GM12875 (cell line): ENCODE results near the gene GNB1.

ENCODE experiments used
- H3K4me3 ChIP-seq: one replicate; pipeline ENCODE4 v1.5.1; 2011; ENCODE audit warnings: low read depth, low read length, control low read depth
- TF ChIP-seq, protein P1 (sequence below): IDR thresholded peaks from 2 replicates; pipeline ENCODE4 v1.5.1; 2011; ENCODE audit warnings: low read depth, mild to moderate bottlenecking, control low read depth, inconsistent platforms, low read length, moderate library complexity, borderline replicate concordance; ENCODE audit not compliant: insufficient read depth

The GNB1 gene

DNA sequence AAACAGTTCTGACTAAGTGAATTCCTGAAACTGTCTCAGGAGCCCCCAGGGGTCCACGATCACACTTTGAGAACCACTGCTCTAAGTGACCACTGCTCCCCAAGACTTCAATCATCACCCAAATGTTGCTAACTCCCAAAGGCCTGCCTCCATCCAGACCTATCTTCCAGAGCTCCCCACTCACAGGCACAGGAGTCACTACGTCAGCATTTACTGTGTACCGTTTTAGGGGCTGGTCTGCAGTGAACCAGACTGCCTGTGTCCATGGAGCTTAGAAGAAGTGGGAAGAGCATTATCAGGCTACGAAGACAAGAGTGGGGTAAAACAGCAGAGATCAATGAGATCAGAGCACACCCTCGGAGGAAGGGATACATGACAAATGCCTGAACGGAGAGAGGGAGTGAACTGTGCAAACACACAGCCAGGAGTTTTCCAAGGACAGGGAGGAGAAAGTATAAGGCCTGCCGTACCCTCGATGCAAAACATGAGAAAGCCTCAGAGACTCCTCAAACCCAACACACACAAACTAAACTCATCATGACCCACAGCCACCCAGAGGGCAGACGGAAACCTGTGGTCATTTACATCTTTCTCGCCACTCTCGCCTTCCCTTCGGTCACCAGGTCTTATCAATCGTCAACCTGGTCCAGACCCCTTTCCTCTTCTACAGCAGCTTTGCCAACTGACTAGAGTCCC is 10.1 kb downstream of the GNB1 start:
- TF ChIP-seq, protein P1, sequence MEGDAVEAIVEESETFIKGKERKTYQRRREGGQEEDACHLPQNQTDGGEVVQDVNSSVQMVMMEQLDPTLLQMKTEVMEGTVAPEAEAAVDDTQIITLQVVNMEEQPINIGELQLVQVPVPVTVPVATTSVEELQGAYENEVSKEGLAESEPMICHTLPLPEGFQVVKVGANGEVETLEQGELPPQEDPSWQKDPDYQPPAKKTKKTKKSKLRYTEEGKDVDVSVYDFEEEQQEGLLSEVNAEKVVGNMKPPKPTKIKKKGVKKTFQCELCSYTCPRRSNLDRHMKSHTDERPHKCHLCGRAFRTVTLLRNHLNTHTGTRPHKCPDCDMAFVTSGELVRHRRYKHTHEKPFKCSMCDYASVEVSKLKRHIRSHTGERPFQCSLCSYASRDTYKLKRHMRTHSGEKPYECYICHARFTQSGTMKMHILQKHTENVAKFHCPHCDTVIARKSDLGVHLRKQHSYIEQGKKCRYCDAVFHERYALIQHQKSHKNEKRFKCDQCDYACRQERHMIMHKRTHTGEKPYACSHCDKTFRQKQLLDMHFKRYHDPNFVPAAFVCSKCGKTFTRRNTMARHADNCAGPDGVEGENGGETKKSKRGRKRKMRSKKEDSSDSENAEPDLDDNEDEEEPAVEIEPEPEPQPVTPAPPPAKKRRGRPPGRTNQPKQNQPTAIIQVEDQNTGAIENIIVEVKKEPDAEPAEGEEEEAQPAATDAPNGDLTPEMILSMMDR, result no peak

DNA sequence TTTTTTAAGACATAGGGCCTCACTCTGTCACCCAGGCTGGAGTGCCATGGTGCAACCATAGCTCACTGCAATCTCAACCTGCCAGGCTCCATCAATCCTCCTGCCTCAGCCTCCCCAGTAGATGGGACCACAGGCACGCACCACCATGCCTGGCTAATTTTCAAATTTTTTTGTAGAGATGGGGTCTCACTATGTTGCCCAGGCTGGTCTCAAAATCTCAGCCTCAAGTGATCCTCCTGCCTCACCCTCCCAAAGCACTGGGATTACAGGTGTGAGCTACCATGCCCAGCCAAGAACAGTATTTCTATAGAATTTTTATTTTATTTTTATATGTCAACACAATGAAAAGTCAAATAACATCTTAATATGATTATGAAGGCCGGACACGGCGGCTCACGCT is 10.9 kb downstream of the GNB1 start:
- TF ChIP-seq, protein P1, result no peak
- H3K4me3 ChIP-seq, result no peak overlapping the region

More for the DNA sequence above, 10.1 kb downstream of the GNB1 start:
- no peak overlapping the region for H3K4me3 ChIP-seq

DNA sequence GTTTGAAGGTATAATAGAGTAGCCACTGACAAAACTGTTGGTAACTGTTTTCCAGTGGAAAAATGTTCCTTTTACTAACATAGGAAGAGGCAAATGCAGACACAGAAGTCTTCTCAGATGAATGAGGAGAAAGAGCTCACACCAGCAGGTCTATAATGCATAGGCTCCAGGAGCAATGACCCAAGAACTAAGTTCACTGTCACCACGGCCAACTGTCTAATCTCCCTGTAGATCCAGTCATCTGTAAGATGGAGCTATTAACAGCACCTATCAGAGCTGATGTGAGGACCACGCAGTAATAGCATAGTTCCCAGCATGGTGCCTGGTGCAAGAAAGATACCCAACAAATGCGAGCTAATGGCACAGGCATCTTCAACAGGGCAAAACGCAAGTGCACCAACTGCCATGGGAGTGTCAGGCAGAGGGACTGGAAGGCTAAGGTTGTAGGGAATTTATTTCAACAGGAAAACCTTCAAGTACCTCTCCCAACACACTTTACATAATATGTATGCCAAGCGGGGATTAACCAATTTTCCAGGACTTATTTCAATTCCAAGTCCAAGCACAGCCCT is 12.9 kb downstream of the GNB1 start:
- TF ChIP-seq, protein P1, result no peak
- H3K4me3 ChIP-seq, result no peak overlapping the region

DNA sequence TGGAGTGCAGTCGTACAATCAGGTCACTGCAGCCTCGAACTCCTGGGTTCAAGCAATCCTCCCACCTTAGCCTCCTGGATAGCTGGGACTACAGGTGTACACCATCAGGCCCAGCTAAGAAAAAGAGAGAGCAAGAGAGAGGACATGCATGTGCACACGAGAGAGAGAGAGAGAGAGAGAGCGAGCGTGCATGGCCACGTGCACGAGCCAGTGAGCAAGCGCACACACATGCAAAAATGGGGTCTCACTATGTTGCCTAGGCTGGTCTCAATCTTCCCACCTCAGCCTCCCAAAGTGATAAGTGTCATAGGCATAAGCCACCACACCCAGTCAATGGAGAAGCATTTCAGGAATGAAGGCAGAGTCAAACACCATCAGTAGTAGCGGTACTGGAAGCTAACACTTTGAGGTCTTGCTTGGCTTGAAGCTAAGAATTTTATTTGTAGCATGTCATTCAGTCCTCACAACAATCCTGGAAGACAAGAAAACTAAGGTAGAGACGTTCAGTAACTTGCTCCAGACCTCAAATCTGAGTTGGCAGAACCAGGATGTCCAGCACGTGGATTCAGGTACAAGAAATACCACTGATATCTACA is 14.5 kb downstream of the GNB1 start:
- TF ChIP-seq, protein P1, result no peak

DNA sequence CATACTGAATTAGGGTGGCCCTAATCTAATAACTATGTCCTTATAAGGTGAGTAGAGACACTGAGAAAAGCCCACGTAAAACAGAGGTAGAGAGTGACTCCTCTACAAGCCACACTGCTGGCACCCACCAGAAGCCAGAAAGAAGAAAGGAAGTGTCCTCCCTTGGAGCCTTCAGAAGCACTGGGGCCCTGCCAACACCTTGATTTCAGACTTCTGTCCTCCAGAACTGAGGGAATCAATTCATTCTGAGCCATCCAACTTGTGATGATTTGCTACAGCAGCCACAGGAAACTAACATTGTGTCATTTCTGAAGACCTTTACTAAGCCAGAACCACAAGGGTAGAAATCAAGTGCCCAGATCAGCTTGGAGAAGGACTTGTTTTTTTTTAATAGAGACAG is 15.0 kb downstream of the GNB1 start:
- no peak overlapping the region for H3K4me3 ChIP-seq
- TF ChIP-seq, protein P1, result no peak

More for the DNA sequence above, 14.5 kb downstream of the GNB1 start:
- no peak overlapping the region for H3K4me3 ChIP-seq

DNA sequence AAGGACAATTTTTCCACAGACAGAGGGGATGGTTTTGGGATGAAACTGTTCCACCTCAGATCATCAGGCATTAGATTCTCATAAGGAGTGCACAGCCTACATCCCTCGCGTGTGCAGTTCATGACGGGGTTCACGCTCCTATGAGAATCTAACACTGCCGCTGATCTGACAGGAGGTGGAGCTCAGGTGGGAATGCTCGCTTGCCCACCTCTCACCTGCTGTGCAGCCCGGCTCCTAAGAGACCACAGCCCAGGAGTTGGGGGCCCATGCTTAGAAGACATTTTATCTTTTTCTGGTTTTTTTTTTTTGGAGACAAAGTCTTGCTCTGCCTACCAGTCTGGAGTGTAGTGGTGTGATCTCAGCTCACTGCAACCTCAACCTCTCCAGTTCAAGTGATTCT is 16.0 kb downstream of the GNB1 start:
- TF ChIP-seq, protein P1, result no peak
- H3K4me3 ChIP-seq, result no peak overlapping the region

DNA sequence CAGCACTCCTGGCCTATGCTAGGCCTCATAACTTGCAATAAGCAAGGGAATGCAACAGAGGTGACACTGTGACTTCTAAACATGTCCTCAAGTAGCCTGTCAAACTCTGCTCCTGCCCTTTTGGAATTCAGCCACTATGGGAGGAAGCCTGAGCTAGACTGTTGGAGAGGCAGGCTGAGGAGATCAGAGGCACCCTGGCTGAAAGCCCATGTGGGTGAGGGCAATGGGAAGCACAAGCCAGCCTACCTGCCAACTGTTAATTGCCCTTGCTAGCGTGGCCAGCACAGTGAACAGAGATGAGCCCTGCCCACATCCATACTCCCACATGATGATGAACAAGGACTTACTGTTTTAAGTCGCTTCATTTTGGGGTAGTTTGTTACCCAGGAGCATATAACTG is 17.7 kb downstream of the GNB1 start:
- TF ChIP-seq, protein P1, result no peak
- no peak overlapping the region for H3K4me3 ChIP-seq
